C4-2B (cell line): ENCODE data around the gene MYCBP2.

Experiments
- ZFX ChIP-seq: fragments of 450-650 bp; IDR thresholded peaks from 2 replicates; pipeline ENCODE4 v1.6.1; 2017
- TF ChIP-seq, protein P1 (sequence below): fragments of 450-650 bp; conservative IDR thresholded peaks from 2 replicates; pipeline ENCODE4 v1.5.1; 2017; ENCODE audit warnings: mild to moderate bottlenecking

DNA sequence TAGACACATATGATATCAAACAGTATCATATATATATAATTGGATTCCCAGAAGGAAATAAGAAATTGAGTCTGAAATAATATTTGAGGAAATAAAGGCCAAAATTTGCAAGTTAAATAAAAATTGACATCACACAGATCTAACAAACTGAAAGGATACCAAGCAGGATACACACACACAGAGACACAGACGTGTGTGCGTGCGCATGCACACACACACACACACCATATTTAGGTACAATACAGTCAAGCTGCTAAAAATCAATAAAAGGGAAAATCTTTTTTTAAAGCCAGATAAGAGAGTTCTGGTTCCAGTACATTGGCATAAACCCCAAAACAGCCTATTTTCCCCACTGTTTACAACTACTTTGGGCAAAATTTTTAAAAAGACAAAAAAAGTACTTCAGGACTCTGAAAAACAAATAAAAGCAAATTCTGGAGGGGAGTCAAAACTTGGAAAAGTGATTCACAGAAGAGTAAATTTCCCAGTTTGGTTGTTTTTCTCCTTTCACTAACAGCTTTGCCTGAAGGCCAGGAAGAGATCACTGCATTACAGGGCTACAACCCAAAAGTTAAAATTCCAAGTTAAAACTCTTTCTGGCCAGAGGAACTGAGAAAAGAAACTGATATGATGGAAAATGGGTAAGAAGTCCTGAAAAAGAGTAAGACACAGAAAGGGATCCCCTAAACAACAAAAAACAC lies 16.2 kb downstream of the MYCBP2 start:
- TF ChIP-seq, protein P1, sequence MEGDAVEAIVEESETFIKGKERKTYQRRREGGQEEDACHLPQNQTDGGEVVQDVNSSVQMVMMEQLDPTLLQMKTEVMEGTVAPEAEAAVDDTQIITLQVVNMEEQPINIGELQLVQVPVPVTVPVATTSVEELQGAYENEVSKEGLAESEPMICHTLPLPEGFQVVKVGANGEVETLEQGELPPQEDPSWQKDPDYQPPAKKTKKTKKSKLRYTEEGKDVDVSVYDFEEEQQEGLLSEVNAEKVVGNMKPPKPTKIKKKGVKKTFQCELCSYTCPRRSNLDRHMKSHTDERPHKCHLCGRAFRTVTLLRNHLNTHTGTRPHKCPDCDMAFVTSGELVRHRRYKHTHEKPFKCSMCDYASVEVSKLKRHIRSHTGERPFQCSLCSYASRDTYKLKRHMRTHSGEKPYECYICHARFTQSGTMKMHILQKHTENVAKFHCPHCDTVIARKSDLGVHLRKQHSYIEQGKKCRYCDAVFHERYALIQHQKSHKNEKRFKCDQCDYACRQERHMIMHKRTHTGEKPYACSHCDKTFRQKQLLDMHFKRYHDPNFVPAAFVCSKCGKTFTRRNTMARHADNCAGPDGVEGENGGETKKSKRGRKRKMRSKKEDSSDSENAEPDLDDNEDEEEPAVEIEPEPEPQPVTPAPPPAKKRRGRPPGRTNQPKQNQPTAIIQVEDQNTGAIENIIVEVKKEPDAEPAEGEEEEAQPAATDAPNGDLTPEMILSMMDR: no peak
- TF ChIP-seq ZFX: no peak
